RWPE1 (cell line): Measurements from ENCODE around the gene GUK1.

ENCODE experiments used
- CTCF ChIA-PET: fragments of 350-600 bp; sonication (Branson Sonifier 250); formaldehyde crosslinking; extraction: SDS; loops from one replicate; lab custom pipeline; 2021; lab: Yijun Ruan, JAX
- POLR2A ChIA-PET: fragments of 400-600 bp; formaldehyde crosslinking; extraction: SDS; loops from one replicate; lab custom pipeline; 2020; ENCODE audit warnings: antibody characterized with exemption; ENCODE audit not compliant: low non-redundant PET; lab: Yijun Ruan, JAX
- DNase-seq: peaks from one replicate; pipeline ENCODE4 v3.0.0; 2012; ENCODE audit warnings: low spot score
- H3K27ac ChIP-seq: fragments of 450-650 bp; 2 replicates; pipeline ENCODE4 v1.5.1; 2017
- TF ChIP-seq, protein P1 (sequence below): fragments of 450-650 bp; conservative IDR thresholded peaks from 2 replicates; pipeline ENCODE4 v1.5.1; 2017; ENCODE audit warnings: low read depth, mild to moderate bottlenecking

GUK1 gene

DNA sequence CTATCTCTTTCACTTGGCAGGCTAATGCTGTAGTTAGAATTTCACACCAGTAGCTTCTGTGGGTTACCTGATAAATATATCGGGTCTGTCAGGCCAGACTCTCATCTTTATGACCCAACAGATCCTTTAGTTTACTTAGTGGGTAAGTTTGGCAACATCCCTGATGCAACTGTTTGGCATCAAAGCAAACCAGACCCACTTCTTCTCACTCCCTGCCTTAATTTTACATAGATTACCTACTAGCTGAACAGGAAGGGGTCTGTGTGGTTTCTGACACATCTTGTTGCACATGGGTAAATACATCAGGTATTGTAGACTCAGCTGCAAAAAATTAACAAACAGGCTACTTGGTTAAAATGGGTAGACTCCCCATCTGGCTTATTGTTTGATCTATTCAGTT lies 3.2 kb upstream of the GUK1 start:
- TF ChIP-seq, protein P1, sequence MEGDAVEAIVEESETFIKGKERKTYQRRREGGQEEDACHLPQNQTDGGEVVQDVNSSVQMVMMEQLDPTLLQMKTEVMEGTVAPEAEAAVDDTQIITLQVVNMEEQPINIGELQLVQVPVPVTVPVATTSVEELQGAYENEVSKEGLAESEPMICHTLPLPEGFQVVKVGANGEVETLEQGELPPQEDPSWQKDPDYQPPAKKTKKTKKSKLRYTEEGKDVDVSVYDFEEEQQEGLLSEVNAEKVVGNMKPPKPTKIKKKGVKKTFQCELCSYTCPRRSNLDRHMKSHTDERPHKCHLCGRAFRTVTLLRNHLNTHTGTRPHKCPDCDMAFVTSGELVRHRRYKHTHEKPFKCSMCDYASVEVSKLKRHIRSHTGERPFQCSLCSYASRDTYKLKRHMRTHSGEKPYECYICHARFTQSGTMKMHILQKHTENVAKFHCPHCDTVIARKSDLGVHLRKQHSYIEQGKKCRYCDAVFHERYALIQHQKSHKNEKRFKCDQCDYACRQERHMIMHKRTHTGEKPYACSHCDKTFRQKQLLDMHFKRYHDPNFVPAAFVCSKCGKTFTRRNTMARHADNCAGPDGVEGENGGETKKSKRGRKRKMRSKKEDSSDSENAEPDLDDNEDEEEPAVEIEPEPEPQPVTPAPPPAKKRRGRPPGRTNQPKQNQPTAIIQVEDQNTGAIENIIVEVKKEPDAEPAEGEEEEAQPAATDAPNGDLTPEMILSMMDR = no peak
- DNase-seq = no peak
- ChIA-PET CTCF (no interaction called here), POLR2A (interaction anchor here (0.7 kb wide), 1 partner anchor 320 kb away, joined by 3 read pairs; no protein-coding TSS in a partner anchor)
- no peak overlapping the region for H3K27ac ChIP-seq

DNA sequence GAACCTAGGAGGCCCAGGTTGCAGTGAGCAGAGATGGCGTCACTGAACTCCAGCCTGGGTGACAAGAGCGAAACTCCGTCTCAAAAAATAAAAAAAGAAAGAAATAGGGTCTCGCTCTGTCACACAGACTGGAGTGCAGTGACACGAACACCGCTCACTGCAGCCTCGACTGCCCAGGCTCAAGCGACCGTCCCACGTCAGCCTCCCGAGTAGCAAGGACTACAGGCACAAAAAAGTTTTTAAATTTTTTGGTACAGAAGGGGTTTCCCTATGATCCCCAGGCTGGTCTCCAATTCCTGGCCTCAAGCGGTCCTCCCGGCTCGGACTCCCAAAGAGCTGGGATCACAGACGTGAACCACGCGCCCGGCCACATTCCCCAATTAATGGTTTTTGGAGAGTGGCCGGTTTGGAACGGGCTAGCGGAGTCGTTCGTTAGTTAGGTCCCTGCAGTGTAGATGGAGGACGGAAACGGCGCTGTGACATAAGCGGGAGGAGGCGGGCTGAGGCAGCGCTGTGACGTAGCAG lies 611 bp upstream of the GUK1 start:
- no peak for DNase-seq
- CTCF ChIA-PET = no interaction called here
- POLR2A ChIA-PET = interaction anchor here (0.6 kb wide), 1 partner anchor 14 kb away, joined by 3 read pairs; no protein-coding TSS in a partner anchor
- TF ChIP-seq, protein P1 = no peak
- H3K27ac ChIP-seq = peak overlapping the region; percentile 100

DNA sequence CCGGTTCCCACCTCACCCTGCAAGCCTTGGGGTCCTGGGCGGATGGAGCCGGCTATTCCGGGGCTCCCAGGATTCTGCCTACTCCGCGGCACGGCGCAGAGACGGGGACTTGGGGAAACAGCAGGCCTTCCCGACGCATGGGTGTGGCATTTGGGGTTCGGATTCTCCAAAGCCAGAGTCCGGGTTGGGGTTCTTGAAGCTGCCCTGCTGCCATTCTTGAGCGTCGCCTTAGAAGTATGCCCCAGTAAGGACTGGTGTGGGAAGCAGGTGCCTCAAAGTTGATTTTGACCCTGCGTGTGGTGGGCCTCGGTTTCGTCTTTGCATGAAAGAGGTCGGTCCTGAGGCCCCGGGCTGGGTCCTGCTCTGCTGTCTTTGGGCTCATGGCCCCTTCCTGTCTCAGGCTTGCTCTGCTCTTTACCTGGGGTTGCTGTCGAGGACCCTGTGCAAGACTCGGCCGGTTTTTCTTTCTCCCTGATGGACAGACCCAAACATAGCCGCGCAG lies 696 bp downstream of the GUK1 start:
- ChIA-PET POLR2A (interaction anchor here (0.6 to 1.1 kb wide), 4 partner anchors 20 to 26 kb away, joined by 3 to 5 read pairs (median 3); no protein-coding TSS in a partner anchor), CTCF (interaction anchor here (0.6 to 0.9 kb wide), 4 partner anchors 7 to 373 kb away, joined by 3 to 4 read pairs (median 3); partner anchors contain the start of gene IBA57)
- peak overlapping the region; percentile 100 for H3K27ac ChIP-seq
- TF ChIP-seq, protein P1 = no peak
- DNase-seq = no peak

DNA sequence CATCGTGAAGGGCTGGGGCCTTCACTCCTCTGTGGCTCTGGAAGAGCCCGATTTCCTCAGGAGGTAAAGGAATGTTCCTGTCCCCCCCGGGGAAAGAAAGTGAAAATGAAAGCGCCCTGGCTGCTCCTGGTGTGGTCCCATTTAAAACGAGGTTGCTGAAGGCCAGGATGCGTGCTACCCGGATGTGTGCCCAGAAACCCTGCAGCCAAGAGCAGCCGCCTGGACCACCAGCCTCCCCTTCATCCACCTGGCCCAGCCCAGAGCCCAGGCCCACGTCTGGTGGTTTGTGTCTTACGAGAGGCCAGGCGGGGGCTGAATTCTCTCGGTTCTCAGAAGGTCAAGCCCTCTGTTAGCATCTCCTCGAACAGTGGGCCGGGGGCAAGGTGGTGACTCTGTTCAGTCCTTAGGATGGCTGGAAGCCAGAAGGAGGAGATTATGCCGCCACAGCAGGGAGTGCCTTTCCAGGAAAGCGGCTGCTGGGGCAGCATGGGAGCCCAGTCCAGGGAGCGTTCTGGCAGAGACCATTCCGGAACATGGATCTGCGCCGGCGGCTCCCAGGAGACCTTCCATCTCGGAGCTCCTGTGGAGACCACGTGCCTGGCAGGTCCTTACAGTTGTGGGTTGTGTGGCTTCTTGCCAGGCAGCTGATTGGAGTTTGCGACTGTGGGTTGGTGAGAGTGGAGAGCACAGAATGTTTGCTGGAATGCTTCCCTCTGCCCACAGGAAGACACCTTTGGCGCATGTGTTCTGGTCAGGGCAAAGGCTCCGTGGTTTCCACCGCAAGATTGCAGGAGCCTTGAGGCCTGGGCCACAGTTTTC lies 1.4 kb downstream of the GUK1 start:
- ChIA-PET POLR2A (no interaction called here), CTCF (no interaction called here)
- H3K27ac ChIP-seq = peak overlapping the region; percentile 100
- DNase-seq = peak; percentile 55
- TF ChIP-seq, protein P1 = no peak

DNA sequence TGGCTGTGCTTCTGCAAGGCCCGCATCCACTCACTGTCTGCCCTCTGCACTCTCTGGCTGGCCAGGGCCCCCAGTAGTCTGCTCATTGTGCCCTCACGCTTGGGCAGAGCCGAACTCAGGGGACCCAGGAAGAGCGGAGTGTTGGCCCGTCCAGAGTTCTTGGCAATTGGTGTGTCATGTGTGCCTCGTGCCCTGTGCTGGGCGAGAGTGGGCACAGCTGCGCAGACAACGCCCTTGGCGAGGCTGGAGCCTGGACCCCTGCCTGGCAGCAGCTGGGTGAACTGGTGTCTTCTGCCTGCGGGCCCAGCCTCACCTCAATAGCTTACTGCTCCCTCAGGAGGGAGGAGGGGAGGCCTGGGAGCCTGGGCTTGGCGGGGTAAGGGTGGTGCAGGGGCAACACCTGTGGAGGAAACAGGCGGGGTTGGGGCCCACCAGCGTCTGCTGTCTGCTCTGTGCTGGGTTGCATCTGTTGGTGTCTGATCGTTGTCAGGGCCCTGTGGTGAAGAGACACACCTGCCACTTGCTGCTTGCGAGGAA lies 2.1 kb downstream of the GUK1 start:
- CTCF ChIA-PET = no interaction called here
- H3K27ac ChIP-seq = peak overlapping the region; percentile 100
- DNase-seq = no peak
- POLR2A ChIA-PET = no interaction called here
- TF ChIP-seq, protein P1 = no peak

DNA sequence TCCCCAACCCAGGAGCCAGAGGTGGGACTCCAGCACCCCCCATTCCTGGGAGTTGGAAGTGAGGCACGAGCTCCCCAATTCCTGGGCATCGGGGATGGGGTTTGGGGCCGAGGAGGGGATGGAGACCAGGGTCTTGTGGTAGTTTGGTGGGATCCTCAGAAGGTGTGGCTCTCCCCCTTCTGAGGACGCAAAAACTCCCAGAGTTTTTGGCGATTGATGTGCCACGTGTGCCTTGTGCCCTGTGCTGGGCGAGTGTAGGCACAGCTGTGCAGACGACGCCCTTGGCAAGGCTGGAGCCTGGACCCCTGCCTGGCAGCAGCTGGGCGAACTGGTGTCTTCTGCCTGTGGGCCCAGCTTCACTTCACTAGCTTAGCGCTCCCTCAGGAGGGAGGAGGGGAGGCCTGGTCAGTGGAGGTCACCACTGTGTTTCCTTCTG lies 2.6 kb downstream of the GUK1 start:
- no peak for DNase-seq
- H3K27ac ChIP-seq = peak overlapping the region; percentile 100
- CTCF ChIA-PET = interaction anchor here (0.5 kb wide), 1 partner anchor 329 kb away, joined by 5 read pairs; no protein-coding TSS in a partner anchor
- TF ChIP-seq, protein P1 = no peak
- POLR2A ChIA-PET = no interaction called here
